GM18873 (cell line): Measurements from ENCODE around the gene SLC2A5.
A peak's percentile ranks its signal among the peaks of the same experiment; 100 is the strongest.
"Not testable (repeated sequence)": the region's sequence is repeated elsewhere in the genome, so short reads cannot be mapped to it uniquely, and the experiment has no call there.

Experiments
- ATAC-seq: cut with Tn5 transposase; IDR thresholded peaks from one replicate; pipeline ENCODE4 v1.9.1; 2021; ENCODE audit warnings: mild to moderate bottlenecking, moderate library complexity, moderate number of reproducible peaks; ENCODE audit not compliant: unreplicated experiment, low FRiP score

SLC2A5 gene

GRCh38 chr1:9069326-9070100, at the start of gene SLC2A5:
TSS of gene SLC2A5 (minus strand) at chr1:9069635. CDS start at chr1:9069536, 99 bp downstream.
- ATAC-seq, result peak; percentile 91

- no peak for ATAC-seq
Observed at GRCh38 chr1:9118186-9118585, 48.8 kb upstream of the SLC2A5 start.

- ATAC-seq, result no peak
Observed at GRCh38 chr1:9115351-9116205, 46.1 kb upstream of the SLC2A5 start.

GRCh38 chr1:9112961-9113880, 43.8 kb upstream of the SLC2A5 start:
- ATAC-seq, result no peak

- ATAC-seq, result no peak
Observed at GRCh38 chr1:9111957-9112356, 42.5 kb upstream of the SLC2A5 start.

- no peak for ATAC-seq
Observed at GRCh38 chr1:9111357-9111691, 41.9 kb upstream of the SLC2A5 start.

- no peak for ATAC-seq
Observed at GRCh38 chr1:9110669-9111356, 41.4 kb upstream of the SLC2A5 start.

GRCh38 chr1:9108056-9108665, 38.7 kb upstream of the SLC2A5 start:
- no peak for ATAC-seq

- no peak for ATAC-seq
Observed at GRCh38 chr1:9107136-9107535, 37.7 kb upstream of the SLC2A5 start.

GRCh38 chr1:9106286-9106685, 36.9 kb upstream of the SLC2A5 start:
- no peak for ATAC-seq

GRCh38 chr1:9105336-9105867, 36.0 kb upstream of the SLC2A5 start:
- no peak for ATAC-seq

GRCh38 chr1:9101510-9102146, 32.2 kb upstream of the SLC2A5 start:
- ATAC-seq, result no peak

GRCh38 chr1:9100471-9101043, 31.1 kb upstream of the SLC2A5 start:
- no peak for ATAC-seq

- ATAC-seq, result no peak
Observed at GRCh38 chr1:9099555-9099954, 30.1 kb upstream of the SLC2A5 start.

- ATAC-seq, result no peak
Observed at GRCh38 chr1:9097947-9098705, 28.7 kb upstream of the SLC2A5 start.

GRCh38 chr1:9095818-9096217, 26.4 kb upstream of the SLC2A5 start:
- ATAC-seq, result no peak

GRCh38 chr1:9093996-9094595, 24.7 kb upstream of the SLC2A5 start:
- ATAC-seq, result not testable (repeated sequence)
